ENCODE data around the gene CFAP97. TPM values are rescaled to one million over a fixed set of nuclear protein-coding genes. Genes with fewer than 3 reads are reported as not detected.
"Not testable (repeated sequence)": the region's sequence is repeated elsewhere in the genome, so short reads cannot be mapped to it uniquely, and the experiment has no call there.

CFAP97 gene
- total RNA-seq, 2 donors from 2014 or later: 17.1 to 19.5 TPM

DNA sequence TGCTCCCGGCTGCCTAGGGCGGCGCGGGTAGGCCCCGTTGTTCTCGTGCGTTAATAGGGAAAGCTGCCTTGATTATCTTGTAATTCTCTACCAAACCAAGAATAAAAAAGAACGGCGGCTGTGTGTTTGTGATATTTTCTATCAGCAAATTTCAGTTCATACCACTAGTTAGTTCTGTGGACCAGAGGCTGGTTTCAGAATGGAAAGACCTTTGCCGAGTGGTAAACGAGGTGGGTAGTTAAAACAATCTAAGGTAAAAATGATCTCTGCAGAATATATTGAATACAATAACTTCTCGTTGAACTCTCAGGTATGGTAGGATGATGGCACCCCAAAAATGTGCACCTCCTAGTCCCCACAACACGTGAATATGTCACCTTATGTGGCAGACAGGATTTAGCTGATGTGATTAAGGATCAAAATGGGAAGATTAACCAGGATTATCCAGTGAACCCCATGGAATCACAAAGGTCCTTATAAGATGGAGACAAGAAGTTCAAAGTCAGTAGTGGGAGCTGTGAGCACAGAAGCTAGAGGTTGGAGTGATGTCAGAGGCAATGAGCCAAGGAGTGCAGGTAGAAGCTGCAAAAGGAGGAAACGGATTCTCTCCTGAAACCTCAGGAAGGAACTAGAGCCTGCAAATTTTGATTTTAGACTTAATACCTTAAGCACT, 574 bp upstream of the CFAP97 start:
- H3K27me3 ChIP-seq: no peaks in the 10 kb centered on the region
- peak overlapping the region; percentile 92 to 98 (median 96) for H3K27ac ChIP-seq
- intact Hi-C loops (cut with DNase I): no loop called here
- peak overlapping the region in 1 of 2 donors; percentile 10 for H3K4me3 ChIP-seq
- no peaks in the 10 kb centered on the region for H3K9me3 ChIP-seq
- peak in 1 of 4 donors; percentile 25 for DNase-seq
- no peak for ATAC-seq
- H3K36me3 ChIP-seq (replicated peaks in 1 of 2; ENCODE audit: insufficient read depth in 1 of 2, low read depth in 2 of 2): no peaks in the 10 kb centered on the region
- TF ChIP-seq, protein P1, sequence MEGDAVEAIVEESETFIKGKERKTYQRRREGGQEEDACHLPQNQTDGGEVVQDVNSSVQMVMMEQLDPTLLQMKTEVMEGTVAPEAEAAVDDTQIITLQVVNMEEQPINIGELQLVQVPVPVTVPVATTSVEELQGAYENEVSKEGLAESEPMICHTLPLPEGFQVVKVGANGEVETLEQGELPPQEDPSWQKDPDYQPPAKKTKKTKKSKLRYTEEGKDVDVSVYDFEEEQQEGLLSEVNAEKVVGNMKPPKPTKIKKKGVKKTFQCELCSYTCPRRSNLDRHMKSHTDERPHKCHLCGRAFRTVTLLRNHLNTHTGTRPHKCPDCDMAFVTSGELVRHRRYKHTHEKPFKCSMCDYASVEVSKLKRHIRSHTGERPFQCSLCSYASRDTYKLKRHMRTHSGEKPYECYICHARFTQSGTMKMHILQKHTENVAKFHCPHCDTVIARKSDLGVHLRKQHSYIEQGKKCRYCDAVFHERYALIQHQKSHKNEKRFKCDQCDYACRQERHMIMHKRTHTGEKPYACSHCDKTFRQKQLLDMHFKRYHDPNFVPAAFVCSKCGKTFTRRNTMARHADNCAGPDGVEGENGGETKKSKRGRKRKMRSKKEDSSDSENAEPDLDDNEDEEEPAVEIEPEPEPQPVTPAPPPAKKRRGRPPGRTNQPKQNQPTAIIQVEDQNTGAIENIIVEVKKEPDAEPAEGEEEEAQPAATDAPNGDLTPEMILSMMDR (IDR thresholded peaks at IDR 0.05): no peak
- no peak for TF ChIP-seq POLR2A (IDR thresholded peaks at IDR 0.05)
- 3 to 4% methylated on average over 14 of the region's 14 CpGs for WGBS, 2 donors
- peaks cover 29% of the 10 kb centered on the region for H3K4me1 ChIP-seq

GRCh38 chr4:185202984-185203485, 765 bp downstream of the CFAP97 start:
- H3K4me1 ChIP-seq: peaks cover 22% of the 10 kb centered on the region
- peak overlapping the region; percentile 44 to 48 for H3K4me3 ChIP-seq
- no peaks in the 10 kb centered on the region for H3K36me3 ChIP-seq (replicated peaks in 1 of 2; ENCODE audit: insufficient read depth in 1 of 2, low read depth in 2 of 2)
- 62% methylated on average over 8 of the region's 8 CpGs for WGBS, 2 donors
- ATAC-seq: no peak
- no peaks in the 10 kb centered on the region for H3K9me3 ChIP-seq
- TF ChIP-seq, protein P1 (IDR thresholded peaks at IDR 0.05): no peak
- TF ChIP-seq POLR2A (IDR thresholded peaks at IDR 0.05): no peak
- peak overlapping the region; percentile 92 to 98 (median 96) for H3K27ac ChIP-seq
- H3K27me3 ChIP-seq: no peaks in the 10 kb centered on the region
- DNase-seq: peak in 1 of 4 donors; percentile 24
- intact Hi-C loops (cut with DNase I): no loop called here

DNA sequence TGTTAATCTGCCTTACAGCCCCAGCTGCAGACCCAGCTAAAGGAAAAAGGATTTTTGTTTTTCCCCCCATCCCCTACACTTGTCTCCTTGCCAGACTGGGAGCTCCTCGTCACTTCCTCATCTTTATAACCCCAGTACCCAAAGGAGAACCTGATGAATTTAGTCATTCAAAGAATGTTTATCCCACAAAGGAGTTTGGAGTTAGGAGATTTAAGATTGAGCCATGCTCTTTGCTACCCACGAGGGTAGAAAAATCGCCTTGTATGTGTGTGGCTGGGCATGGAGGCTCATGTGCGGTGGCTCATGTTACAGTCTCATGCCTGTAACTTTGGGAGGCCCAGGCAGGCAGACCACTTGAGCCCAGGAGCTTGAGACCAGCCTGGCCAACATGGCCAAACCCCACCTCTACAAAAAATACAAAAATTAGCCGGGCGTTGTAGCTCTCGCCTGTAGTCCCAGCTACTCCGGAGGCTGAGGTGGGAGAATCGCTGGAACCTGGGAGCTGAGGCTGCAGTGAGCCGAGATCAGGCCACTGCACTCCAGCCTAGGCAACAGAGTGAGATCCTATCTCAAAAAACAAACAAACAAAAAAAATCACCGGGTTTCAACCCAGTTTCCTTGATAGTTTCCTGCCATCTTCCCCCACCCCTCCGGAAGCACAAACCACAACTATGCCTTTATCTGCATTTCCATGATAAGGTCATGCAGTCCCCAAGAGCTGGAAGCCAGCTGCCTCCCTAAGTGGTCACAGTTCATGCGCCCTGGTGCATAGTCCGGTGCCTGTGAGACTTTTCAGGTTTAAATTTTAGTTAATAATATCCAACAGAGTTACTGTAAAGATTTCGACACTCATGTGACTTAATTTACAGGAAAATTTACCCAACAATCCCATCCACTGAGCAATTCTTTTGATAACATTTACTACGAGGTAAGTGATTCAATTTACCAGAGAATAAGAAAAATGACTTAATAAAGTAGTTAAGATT, 1.5 kb downstream of the CFAP97 start:
- H3K4me3 ChIP-seq: no peak overlapping the region
- DNase-seq (peak in 1 of 4 donors; percentile 27), ATAC-seq (no peak)
- TF ChIP-seq, protein P1 (IDR thresholded peaks at IDR 0.05): no peak
- TF ChIP-seq POLR2A (IDR thresholded peaks at IDR 0.05): no peak
- no peaks in the 10 kb centered on the region for H3K9me3 ChIP-seq
- 54 to 62% methylated on average over 16 of the region's 16 CpGs for WGBS, 2 donors
- no peaks in the 10 kb centered on the region for H3K27me3 ChIP-seq
- peaks cover 22% of the 10 kb centered on the region for H3K4me1 ChIP-seq
- H3K36me3 ChIP-seq (replicated peaks in 1 of 2; ENCODE audit: insufficient read depth in 1 of 2, low read depth in 2 of 2): no peaks in the 10 kb centered on the region
- intact Hi-C loops (cut with DNase I): no loop called here
- H3K27ac ChIP-seq: peak overlapping the region in 3 of 4 donors; percentile 94 to 98 (median 97)

GRCh38 chr4:185198189-185198588, 5.6 kb downstream of the CFAP97 start:
- DNase-seq; H3K36me3 ChIP-seq (replicated peaks in 1 of 2; ENCODE audit: insufficient read depth in 1 of 2, low read depth in 2 of 2); intact Hi-C loops (cut with DNase I); H3K27me3 ChIP-seq; H3K27ac ChIP-seq; ATAC-seq; H3K4me3 ChIP-seq; H3K9me3 ChIP-seq: not testable (repeated sequence)
- peaks cover 14% of the 10 kb centered on the region for H3K4me1 ChIP-seq
- 95 to 100% methylated on average over 4 of the region's 4 CpGs for WGBS, 2 donors

- TF ChIP-seq, protein P1 (IDR thresholded peaks at IDR 0.05): no peak
- no peak for TF ChIP-seq POLR2A (IDR thresholded peaks at IDR 0.05)
- intact Hi-C loops (cut with DNase I): no loop called here
- no peak for ATAC-seq
- no peak overlapping the region for H3K27ac ChIP-seq
- 92 to 94% methylated on average over 2 of the region's 2 CpGs for WGBS, 2 donors
- no peak overlapping the region for H3K4me3 ChIP-seq
- H3K4me1 ChIP-seq: no peaks in the 10 kb centered on the region
- no peak for DNase-seq
- no peaks in the 10 kb centered on the region for H3K9me3 ChIP-seq
- no peaks in the 10 kb centered on the region for H3K36me3 ChIP-seq (replicated peaks in 1 of 2; ENCODE audit: insufficient read depth in 1 of 2, low read depth in 2 of 2)
- no peaks in the 10 kb centered on the region for H3K27me3 ChIP-seq
These were observed 7.4 kb downstream of the CFAP97 start for GRCh38 chr4:185196437-185196836.

Data from body of pancreas (tissue), 4 donors.